ENCODE measurements around the gene SLC25A2.
"Not testable (repeated sequence)": the region's sequence is repeated elsewhere in the genome, so short reads cannot be mapped to it uniquely, and the experiment has no call there.

The SLC25A2 gene

DNA sequence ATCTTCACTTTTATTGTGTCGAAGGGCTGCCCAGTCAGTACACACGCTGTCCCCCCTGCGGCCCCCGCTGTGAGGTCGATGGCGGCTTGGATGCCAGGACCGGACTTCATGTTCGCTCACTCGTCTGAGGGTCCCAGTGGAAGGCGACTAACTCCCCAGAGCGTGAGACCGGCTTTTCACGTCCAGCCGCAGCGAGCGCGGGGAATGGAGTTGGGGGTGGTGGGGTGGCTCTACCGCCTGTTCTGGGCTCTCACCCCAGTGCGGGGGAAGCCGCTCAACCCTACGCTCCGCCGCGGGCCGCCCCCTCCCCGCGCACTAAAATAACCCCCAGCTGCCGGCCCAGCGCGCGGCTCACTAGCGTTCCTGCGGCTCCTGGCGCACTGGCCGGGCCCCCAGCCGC lies at the start of gene SLC25A2:
Gene SLC25A2, minus strand, starts transcription at position 294 of the 400 bp plus-strand sequence. Its CDS starts 184 bp downstream, at position 110.
- TF ChIP-seq, protein P1, sequence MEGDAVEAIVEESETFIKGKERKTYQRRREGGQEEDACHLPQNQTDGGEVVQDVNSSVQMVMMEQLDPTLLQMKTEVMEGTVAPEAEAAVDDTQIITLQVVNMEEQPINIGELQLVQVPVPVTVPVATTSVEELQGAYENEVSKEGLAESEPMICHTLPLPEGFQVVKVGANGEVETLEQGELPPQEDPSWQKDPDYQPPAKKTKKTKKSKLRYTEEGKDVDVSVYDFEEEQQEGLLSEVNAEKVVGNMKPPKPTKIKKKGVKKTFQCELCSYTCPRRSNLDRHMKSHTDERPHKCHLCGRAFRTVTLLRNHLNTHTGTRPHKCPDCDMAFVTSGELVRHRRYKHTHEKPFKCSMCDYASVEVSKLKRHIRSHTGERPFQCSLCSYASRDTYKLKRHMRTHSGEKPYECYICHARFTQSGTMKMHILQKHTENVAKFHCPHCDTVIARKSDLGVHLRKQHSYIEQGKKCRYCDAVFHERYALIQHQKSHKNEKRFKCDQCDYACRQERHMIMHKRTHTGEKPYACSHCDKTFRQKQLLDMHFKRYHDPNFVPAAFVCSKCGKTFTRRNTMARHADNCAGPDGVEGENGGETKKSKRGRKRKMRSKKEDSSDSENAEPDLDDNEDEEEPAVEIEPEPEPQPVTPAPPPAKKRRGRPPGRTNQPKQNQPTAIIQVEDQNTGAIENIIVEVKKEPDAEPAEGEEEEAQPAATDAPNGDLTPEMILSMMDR (IDR thresholded peaks at IDR 0.05; ENCODE audit: borderline replicate concordance, control extremely low read depth, extremely low read depth, insufficient read depth, missing control alignments) = no peak
- DNase-seq (ENCODE audit: low spot score) = no peak
- in situ Hi-C loops (cut with MboI; ENCODE audit: low sequenced_read_pairs, unreplicated experiment) = no loop called here

DNA sequence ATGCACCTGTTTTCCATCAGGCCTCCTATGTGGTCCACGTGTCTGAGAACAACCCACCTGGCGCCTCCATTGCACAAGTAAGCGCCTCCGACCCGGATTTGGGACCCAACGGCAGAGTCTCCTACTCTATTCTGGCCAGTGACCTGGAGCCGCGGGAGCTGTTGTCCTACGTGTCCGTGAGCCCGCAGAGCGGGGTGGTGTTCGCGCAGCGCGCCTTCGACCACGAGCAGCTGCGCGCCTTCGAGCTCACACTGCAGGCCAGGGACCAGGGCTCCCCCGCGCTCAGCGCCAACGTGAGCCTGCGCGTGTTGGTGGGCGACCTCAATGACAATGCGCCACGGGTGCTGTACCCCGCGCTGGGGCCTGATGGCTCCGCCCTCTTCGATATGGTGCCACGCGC lies 47.7 kb upstream of the SLC25A2 start:
- in situ Hi-C loops (cut with MboI; ENCODE audit: low sequenced_read_pairs, unreplicated experiment) = no loop called here
- no peak for DNase-seq (ENCODE audit: low spot score)
- TF ChIP-seq, protein P1 (IDR thresholded peaks at IDR 0.05; ENCODE audit: borderline replicate concordance, control extremely low read depth, extremely low read depth, insufficient read depth, missing control alignments) = no peak

DNA sequence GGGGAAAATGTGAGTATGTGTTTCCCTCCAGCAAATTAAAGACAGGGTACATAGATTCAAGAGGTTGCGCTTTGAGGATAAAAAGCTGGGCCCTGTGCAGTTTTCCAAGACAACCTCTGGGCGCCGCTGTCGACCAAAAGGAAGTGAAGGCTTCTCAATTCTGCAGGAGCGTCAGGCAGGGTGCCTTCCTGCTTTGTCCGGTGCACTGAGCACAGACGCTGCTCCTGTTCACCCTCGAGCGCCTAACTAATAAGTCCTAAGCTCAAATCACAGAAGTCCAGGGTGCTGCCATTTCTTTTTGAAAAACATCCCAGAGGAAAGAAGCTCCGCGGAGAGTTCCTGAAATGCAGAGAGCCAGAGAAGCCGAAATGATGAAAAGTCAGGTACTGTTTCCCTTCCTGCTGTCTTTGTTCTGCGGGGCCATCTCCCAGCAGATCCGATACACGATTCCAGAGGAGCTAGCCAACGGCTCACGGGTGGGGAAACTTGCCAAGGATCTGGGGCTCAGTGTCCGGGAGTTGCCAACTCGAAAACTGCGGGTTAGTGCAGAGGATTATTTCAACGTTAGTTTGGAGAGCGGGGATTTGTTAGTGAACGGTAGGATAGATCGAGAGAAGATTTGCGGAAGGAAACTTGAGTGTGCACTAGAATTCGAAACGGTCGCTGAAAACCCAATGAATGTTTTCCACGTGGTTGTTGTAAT lies 46.2 kb upstream of the SLC25A2 start, which contains the start of gene PCDHGB1:
Gene PCDHGB1, plus strand, starts transcription at position 183 of the 703 bp plus-strand sequence. Its CDS starts 162 bp downstream, at position 345.
- TF ChIP-seq, protein P1 (IDR thresholded peaks at IDR 0.05; ENCODE audit: borderline replicate concordance, control extremely low read depth, extremely low read depth, insufficient read depth, missing control alignments) = peak; percentile 43
- in situ Hi-C loops (cut with MboI; ENCODE audit: low sequenced_read_pairs, unreplicated experiment) = no loop called here
- peak; percentile 76 for DNase-seq (ENCODE audit: low spot score)

DNA sequence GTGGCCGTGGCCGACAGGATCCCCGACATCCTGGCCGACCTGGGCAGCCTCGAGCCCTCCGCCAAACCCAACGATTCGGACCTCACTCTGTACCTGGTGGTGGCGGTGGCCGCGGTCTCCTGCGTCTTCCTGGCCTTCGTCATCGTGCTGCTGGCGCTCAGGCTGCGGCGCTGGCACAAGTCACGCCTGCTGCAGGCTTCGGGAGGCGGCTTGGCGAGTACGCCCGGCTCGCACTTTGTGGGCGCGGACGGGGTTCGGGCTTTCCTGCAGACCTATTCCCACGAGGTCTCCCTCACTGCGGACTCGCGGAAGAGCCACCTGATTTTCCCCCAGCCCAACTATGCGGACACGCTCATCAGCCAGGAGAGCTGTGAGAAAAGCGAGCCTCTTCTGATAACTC lies 42.2 kb upstream of the SLC25A2 start:
- DNase-seq (ENCODE audit: low spot score); in situ Hi-C loops (cut with MboI; ENCODE audit: low sequenced_read_pairs, unreplicated experiment): not testable (repeated sequence)

DNA sequence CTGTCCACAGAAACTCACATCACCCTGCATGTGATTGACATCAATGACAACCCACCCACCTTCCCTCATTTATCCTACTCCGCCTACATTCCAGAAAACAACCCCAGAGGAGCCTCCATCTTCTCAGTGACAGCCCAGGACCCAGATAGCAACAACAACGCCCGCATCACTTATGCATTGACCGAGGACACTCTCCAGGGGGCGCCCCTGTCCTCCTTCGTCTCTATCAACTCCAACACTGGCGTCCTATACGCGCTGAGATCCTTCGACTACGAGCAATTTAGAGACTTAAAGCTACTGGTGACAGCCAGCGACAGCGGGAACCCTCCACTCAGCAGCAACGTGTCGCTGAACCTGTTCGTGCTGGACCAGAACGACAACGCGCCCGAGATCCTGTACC lies 41.5 kb upstream of the SLC25A2 start:
- in situ Hi-C loops (cut with MboI; ENCODE audit: low sequenced_read_pairs, unreplicated experiment) = no loop called here
- no peak for DNase-seq (ENCODE audit: low spot score)
- TF ChIP-seq, protein P1 (IDR thresholded peaks at IDR 0.05; ENCODE audit: borderline replicate concordance, control extremely low read depth, extremely low read depth, insufficient read depth, missing control alignments) = no peak

DNA sequence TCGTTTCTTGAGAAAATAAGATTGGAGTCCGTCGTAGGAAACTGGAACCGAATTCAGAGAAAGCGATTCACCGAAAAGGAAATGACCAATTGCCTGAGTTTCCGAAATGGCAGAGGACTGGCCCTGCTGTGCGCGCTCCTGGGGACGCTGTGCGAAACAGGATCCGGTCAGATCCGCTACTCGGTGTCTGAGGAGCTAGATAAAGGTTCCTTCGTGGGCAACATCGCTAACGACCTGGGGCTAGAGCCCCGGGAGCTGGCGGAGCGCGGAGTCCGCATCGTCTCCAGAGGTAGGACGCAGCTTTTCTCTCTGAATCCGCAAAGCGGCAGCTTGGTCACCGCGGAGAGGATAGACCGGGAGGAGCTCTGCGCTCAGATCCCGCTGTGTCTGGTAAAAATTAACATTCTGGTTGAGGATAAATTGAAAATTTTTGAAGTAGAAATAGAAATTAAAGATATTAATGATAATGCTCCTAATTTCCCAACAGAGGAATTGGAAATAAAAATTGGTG lies 40.2 kb upstream of the SLC25A2 start:
- in situ Hi-C loops (cut with MboI; ENCODE audit: low sequenced_read_pairs, unreplicated experiment) = no loop called here
- TF ChIP-seq, protein P1 (IDR thresholded peaks at IDR 0.05; ENCODE audit: borderline replicate concordance, control extremely low read depth, extremely low read depth, insufficient read depth, missing control alignments) = no peak

DNA sequence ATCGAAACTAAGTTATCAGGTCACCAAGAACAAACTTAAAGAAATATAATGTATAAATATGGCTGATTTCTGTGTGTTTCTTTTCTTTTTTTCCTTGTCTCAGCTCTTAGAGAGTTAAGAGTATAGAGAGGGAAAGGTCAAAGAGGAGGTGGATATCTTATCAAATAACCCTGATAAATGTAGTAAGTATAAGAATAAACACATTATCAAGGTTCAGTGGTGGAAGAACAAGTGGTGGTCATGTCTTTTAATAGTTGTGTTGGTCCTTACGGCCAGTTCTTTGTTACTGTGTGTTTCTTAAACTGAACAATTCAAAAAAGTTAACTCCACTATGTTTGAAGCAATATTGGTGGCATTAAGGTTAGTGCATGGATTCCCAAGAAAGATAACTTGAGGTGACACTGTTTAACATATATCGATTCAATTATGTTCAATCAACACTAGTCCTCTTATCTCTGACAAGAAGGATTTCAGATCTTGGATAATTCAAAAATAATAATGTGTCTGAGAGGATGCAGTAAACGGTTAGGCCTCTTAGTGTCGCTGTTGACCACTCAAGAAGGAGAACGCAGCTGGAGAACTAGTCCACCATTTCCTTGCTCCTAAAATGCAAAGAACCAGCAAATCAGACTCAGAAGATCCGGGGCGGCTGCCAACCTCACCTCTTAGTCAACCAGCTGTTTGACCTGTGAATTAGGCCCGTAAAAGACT lies 39.5 kb upstream of the SLC25A2 start, which contains the start of gene PCDHGA3:
Gene PCDHGA3, plus strand, starts transcription at position 588 of the 711 bp plus-strand sequence. CDS start 205 bp downstream, outside the sequence.
- no peak for DNase-seq (ENCODE audit: low spot score)
- TF ChIP-seq, protein P1 (IDR thresholded peaks at IDR 0.05; ENCODE audit: borderline replicate concordance, control extremely low read depth, extremely low read depth, insufficient read depth, missing control alignments) = no peak
- in situ Hi-C loops (cut with MboI; ENCODE audit: low sequenced_read_pairs, unreplicated experiment) = no loop called here

More for the DNA sequence above, 40.2 kb upstream of the SLC25A2 start:
- DNase-seq (ENCODE audit: low spot score) = no peak

All from GM13976 (cell line).